Activated CD8-positive, alpha-beta memory T cell treated with anti-CD3 and anti-CD28 coated beads for 48 hours (primary cell): ENCODE measurements around the gene CHCHD3.
A peak's percentile ranks its signal among the peaks of the same experiment; 100 is the strongest.

ENCODE experiments used
- DNase-seq, 3 experiments: peaks; one replicate each; pipeline ENCODE4 v3.0.0-alpha.2; 2020; ENCODE audit warnings: low read depth in 2 of 3, low spot score in 2 of 3

The CHCHD3 gene

DNA sequence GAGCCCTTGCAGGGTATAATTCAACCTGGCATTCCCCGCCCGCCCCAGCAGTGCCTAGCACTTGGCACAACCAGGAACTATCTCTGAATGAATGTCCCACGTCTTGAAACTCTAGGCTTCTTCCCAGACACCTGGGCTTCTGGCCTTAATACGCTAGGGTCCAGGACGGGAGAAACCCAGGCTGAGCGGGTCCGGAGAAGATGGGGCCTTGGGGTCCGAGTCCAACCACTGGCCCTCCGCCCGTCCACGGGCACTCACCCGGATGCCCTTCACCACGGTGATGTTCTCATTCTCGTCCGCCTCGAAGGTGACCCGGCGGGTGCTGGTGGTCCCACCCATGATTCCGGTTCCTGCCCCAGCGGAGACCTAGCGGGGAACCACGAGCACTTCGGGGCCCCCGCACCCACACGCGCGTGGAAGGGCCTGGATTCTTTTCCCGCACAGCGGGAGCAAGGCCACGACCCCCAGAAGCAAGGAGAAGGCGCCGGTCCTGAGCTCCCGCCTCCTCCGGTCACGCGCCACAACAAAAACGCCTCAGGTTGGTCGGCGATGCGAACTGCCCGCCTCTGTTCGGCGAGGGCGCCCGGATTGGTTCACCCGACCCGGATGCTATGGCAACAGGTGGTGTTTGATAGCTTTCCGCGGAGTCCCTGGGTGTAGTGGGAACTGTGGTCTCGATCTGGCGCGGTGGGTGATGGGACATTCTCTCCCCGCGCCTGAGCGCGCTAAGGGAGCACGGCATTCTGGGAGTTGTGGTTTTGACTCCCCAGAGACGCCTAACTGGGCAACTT, at the start of gene CHCHD3:
CHCHD3 (minus strand) TSS at position 492 of the 791 bp plus-strand sequence; CDS start at position 339, 153 bp downstream.
- peak; percentile 65 to 90 (median 88) for DNase-seq

DNA sequence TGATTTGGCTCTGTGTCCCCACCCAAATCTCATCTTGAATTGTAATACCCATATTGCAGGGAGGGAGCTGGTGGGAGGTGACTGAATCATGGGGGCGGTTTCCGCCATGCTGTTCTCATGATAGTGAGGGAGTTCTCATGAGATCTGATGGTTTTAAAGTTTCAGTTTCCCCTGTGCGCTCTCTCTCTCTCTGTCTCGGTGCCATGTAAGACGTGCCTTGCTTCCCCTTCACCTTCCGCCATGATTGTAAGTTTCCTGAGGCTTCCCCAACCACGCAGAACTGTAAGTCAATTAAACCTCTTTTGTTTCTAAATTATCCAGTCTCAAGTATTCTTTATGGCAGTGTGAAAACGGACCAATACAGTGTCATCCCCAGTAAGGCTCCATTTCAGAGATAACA, 48.3 kb upstream of the CHCHD3 start:
- DNase-seq = no peak

DNA sequence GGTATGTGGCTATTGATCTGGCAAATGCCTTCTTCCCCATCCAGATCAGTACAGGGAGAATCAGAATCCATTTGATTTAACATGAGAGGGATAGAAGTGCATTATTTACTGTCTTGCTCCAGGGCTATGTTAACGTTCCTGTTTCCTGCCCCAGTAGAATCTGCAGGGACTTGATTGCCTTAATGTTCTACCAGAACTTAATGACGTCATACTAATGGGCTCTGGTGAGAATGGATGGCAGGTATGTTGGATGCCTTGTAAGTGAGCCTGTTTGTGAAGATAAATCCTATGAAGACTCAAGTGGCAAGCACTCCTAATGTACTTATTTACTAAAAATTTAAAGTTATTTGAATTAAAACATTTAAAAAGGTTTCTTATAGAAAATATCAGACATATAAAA, 44.5 kb upstream of the CHCHD3 start:
- DNase-seq = no peak

DNA sequence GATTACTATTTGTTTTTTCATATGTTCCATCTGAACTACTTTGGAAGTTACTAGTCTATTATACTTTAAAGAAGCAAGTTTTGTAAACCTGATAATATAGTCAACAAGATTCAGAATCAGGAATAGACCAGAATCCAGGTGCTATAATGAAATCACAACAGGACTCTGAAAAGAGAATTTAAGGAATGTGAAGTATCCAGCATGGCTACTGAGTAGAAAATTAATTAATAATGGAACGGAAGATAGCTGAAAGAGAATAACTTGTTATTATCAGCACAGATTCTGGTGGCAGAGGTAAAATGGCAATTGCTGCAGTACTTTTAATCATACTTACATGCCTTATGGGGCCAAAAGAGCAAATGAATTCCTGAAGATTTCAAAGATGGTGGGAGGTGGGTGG, 43.1 kb upstream of the CHCHD3 start:
- DNase-seq = no peak

DNA sequence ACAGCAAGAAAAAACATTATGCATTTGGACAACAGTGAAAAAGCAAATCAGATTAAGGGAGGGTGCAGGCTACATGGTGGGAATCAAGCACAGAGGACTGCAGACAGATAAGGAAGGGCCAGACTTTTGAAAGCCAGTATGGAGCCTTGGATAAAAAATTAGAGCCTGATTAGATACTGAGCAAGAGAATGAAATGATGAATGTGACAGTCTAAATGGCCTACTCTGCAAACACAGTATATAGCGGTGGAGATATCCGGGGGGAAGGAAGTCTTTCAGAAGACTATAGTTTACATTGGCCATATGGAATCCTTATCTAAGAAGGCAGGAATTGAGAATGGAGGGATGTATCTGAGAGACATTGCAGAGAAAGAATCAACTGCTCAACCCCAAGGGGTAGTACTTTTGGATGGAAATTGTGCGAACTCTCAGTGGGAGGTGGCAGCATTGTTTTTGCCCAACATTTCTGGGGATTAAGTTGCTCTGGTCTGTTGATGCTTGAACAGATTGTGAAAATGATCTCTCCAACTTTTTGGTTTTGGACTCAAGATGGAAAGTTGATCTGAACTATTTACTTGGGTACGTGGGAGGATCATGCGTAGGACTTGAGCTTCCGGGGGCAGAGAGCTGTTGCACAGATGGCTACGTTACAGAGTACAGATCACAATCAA, 39.4 kb upstream of the CHCHD3 start:
- DNase-seq = no peak

DNA sequence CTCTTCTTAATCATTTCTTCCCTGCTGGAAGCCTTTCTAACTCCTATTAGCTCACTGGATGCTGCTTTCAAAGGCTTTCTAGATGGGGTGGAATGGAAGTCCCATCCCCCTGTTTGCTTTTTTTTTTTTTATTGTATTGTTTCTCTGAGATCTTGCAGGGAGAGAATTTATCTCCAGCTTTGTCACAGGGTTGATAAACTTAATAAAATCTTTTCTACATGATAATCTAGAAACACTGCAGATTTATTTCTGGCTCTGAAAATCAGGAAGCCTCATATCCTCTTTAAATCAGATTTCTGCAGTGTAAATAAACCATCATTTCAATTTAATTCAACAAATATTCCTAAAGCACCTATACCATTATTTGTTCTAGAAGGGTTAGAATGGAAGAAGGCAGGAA, 37.2 kb upstream of the CHCHD3 start:
- no peak for DNase-seq

DNA sequence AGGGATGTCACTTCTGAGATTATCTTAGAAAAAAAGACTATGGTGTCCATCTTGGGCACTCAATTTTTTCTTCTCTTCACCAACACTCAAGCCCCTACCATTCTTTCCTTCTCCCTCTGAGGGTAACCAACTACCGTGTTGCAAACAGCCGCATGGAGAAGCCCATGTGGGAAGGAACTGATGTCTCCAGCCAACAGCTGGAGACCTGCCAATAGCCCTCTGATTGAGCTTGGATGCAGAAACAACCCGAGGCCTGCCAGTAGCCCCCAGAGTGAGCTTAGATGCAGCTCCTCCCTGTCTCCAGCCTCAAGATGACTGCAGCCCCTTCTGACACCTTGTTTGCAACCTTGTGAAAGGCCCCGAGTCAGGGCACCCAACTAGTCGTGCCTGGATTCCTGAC, 36.4 kb upstream of the CHCHD3 start:
- DNase-seq = no peak

DNA sequence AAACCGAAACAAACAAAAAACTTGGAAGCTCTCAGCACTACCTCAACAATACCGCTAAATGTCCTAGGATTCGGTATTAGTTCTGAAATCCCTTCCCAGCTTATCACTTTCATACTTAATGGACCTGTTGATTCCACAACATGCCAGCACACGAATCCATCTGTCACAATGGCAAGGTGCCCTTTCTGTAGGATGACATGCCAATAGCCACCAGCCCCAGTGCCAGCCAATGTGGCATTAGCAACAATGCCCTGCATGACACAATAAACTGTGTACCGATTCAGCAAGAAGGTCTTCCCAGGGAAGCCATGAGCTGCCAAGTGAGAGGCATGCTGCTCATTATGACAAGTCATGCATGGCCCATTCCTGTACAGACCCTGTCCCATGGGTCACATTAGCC, 35.6 kb upstream of the CHCHD3 start:
- DNase-seq = no peak

DNA sequence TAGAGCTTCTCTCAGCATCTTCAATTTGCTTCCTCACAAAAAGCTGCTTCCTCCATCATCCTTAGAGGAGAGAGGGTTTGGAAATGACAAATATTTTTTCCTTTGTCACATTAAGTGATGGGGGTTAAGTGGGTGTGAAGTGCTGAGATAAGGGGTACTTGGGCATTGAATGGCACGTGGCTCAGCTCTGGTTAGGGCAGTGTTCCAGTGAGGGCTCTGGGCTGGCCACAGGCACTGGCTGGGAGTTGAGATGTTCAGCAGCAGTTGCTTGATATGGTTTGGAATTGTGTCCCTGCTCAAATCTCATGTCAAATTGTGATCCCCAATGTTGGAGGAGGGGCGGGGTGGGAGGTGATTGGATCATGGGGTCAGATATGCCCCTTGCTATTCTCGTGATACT, 33.7 kb upstream of the CHCHD3 start:
- no peak for DNase-seq

DNA sequence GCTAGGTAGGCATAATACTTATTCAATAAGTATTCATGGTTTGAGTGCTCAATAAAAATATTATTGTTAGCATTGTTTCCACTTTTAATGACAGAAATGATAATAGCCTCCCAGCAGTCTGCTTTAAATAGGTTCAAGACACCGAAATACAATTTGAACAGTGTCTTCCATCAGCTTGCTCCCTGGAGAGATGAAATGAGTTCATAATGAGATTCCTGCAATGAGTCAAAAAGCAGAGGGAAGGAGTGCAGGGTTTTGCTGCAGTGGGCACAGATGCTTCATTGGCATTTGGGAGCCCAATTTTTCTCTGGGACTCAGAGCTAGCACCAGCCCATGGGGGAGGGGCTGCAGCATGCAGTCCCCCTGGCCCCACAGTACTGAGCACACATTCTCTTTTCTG, 32.6 kb upstream of the CHCHD3 start:
- no peak for DNase-seq

DNA sequence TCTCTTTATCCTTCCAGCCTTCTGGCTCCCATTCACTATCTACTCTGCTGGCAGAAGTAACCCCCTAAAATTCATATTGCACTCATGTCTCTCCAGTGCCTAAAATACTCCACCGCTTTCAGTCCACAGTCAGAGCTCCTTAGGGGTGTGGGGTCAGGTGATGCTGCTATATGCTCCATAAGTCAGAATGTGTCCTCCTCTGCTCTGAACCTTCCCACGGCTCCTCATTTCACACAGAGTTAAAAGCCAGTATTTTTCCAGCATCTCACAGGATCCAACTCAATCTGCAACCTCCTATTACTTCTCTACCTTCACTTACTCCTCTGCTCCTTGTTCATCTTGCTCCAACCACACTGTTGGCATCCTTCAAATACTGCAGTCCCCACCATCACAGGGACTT, 31.1 kb upstream of the CHCHD3 start:
- no peak for DNase-seq

DNA sequence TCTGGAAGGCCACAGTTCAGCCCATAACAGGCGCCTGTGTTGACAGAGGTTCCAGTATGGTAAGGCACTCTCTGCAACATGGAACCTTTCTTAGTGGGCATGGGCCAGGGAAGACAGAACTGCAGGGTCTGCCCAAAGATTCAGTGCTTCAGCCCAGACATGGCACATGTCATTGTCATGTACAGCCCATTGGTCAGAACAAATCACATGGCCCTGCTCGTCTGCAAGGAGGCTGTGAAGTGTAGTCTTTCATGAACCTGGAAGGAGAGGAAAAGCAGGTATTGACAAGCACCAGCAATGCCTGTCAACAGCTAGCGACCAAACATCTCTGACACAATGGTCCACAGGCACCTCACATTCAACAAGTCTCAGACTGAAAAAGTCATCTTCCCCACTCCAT, 30.4 kb upstream of the CHCHD3 start:
- DNase-seq = no peak

DNA sequence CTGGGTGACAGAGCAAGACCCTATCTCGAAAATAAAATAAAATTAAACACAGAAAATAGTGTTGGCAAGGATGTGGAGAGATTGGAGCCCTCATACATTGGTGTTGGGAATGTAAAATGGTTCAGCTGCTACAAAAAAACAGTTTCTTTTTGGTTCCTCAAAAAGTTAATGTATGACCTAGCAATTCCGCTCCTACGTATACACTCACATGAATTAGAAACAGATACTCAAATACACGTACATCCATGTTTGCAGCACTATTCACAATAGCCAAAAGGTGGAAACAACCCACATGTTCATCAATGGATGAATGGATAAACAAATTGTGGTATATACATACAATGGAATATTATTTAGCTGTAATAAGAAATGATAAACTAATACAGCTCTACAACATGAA, 28.4 kb upstream of the CHCHD3 start:
- no peak for DNase-seq

DNA sequence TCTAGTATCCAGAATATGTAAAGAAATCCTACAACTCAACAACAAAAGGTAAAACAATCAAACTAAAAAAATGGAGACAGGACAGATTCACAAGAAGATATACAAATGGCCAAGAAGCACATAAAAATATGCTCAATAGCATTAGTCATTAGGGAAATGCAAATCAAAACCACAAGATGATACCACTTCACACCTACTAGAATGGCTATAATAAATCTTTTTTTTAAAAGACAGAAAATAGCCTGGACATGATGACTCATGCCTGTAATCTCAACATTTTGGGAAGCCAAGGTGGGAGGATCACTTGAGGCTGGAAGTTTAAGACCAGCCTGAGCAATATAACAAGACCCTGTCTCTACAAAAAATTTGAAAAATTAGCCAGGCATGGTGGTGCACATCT, 27.9 kb upstream of the CHCHD3 start:
- DNase-seq = no peak

DNA sequence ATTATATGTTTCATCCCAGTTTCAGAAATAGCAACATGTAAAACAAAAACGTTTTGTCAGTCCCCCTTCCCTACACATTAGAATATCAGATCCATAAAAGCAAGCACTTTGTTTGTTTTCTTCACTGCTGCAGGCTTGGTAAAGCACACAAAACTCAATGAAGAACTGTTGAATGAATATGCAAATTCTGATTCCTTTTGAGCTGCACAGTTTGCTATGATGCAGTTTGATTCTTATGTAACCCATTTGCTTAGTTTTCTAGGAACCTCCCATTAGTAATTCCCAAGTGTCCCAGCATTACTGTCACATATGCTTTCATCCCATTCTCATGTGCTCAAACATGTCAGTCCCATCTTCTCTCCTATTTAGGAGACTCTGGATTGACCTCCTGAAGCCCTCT, 26.1 kb upstream of the CHCHD3 start:
- no peak for DNase-seq

DNA sequence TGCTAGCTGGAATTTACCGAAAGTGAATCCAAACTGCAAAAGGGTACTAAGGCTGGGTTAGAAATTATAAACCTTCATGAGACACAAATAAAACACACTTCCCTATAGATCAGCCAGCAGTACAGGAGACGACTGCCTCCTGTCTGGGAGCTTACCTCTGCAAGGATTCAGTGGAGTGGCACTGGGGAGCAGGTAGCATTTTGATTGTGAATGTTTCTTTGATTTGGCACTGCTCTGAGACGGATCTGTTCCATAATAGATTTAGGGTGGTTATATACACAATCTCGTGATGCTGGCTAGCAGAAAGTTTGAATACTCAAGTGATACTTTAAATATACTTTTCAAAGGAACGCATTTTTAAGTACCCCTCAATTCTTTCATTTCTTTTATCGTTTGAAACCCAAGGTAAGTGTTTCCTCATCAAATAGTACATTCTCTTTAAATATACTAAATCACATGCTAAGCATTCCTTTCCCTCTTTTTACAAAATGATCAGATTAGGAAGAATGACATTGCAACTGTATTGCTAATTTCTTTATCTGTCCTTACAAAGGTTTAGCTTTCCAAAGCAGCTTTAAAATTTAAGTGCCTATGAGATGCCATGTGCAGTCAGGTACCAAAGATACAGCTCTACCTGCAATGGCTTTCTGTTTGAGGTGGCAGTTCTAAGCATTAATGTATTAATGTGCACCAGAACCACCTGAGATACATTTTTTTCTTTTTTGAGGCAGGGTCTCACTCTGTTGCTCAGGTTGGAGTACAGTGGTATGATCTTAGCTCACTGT, 20.6 kb upstream of the CHCHD3 start:
- no peak for DNase-seq

DNA sequence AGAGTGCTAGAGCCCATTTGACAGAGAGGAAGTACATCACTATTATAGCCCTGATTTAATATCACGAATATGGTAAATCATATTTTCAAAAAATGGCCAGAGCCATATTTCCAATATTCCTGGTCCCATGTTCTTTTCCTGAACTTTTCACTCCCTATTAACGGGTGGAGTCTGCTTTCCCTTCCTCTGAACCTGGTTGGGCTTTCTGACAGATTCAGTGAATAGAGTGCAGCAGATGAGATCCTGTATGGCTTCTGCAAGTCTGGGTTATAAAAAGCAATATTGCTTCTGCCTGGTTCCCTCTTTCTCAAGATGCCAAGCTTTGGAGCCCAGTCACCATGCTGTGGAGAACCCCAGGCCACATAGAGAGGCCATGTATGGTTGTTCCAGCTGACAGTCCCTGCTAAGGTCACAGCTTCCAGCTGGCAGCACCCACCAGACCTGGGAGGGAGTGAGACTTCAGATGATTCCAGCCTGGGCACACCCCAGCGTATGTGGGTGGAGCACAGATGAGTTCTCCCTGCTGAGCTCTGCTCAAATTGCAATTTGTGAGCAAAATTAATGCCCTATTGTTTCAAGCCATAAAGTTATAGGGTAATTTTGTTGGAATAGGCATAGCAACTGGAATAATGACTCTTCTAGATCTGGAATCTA, 17.9 kb upstream of the CHCHD3 start:
- no peak for DNase-seq

DNA sequence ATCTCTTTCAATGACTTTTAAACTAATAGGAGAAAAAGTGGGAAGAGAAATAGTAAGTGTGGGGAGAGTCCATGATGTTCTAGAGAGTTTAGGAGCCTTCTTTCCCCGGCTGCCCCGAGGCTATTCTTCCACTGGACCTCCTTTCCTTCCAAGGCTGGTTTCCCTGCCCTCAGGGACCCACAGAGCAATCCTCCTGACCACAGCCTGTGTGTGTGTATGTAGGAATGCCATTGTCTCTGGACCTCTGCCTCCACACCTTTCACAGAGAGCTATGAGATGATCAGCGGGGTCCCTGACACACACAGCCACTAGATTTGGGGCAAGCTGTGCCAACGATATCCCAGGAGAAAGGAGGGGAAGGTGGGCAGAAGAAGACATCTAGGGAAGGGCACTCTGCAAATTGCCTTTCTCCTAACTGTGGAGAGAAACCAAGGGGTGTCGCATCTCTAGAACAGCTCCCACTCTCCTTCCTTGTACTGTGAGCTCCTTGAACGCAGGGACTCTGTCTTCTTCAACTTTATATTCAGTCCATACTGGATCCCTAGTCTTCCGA, 13.3 kb upstream of the CHCHD3 start:
- no peak for DNase-seq

DNA sequence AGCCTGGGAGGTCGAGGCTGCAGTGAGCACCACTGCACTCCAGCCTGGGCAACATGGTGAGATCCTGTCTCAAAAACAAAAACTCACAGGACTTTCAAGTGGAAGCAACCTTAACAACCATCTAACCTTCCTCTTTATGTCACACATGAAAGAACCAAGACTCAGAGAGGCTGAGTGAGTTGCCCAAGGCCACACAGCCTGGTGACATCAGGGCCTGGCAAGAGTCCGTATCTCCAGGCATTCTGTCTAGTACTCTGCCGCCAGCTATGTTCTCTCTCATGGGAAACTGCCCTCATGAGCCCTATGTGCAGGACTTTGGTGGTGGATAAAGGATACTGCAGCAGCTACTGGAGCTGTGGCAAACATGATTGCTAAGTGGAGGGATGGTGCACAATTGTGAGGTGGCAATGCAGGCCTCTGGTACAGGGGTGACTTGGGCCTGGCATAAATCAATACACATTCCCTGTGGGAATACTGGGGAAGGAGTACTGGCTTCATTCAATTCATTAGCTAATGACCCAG, 10.1 kb upstream of the CHCHD3 start:
- no peak for DNase-seq

DNA sequence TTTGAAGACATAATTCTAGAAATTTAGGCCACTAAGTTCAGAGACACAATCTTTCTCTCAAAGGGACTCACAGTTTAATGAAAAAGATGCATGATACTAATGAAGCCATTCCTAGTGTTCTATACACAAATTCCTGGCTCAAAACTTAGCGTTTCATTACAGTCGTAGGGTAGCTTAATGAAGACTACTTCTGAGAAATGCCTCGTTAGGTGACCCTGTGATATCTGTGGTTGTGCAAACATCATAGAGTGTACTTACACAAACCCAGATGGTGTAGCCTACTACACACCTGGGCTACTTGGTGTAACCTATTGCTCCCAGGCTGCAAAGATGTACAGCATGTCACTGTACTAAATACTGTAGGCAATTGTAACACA, 488 bp upstream of the CHCHD3 start:
- DNase-seq = no peak

DNA sequence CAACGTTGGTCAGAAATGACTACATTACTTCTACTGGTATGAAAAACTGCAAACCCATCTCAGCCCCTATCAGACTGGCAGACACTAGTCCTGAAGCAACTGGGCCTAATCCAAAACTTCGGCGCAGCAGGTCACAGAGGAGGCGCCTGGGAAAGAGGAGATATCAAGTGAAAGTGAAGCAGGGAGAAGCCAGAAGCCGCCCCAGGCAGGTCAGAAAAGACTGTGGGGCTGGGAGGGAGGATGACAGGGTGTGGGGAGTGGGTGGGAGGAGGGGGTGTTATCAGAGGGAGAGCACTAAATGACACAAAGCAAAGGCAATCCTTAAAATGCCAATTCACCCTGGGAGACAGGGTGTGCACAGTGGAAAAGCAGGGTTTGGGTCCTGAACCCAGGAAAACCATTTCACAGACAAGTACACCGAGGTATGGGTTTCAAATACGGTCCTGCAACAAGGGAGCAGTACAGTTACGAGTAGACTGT, 731 bp downstream of the CHCHD3 start:
- DNase-seq = no peak
